ENCODE results near the gene DOCK8. TPM values are rescaled to one million over a fixed set of nuclear protein-coding genes. Genes with fewer than 3 reads are reported as not detected.

DOCK8 gene
- total and polyA plus RNA-seq, 2 of the 13 experiments (the other 11 are each of a cell fraction or from before 2014, with no cell fraction given): 0.28 to 0.38 TPM

DNA sequence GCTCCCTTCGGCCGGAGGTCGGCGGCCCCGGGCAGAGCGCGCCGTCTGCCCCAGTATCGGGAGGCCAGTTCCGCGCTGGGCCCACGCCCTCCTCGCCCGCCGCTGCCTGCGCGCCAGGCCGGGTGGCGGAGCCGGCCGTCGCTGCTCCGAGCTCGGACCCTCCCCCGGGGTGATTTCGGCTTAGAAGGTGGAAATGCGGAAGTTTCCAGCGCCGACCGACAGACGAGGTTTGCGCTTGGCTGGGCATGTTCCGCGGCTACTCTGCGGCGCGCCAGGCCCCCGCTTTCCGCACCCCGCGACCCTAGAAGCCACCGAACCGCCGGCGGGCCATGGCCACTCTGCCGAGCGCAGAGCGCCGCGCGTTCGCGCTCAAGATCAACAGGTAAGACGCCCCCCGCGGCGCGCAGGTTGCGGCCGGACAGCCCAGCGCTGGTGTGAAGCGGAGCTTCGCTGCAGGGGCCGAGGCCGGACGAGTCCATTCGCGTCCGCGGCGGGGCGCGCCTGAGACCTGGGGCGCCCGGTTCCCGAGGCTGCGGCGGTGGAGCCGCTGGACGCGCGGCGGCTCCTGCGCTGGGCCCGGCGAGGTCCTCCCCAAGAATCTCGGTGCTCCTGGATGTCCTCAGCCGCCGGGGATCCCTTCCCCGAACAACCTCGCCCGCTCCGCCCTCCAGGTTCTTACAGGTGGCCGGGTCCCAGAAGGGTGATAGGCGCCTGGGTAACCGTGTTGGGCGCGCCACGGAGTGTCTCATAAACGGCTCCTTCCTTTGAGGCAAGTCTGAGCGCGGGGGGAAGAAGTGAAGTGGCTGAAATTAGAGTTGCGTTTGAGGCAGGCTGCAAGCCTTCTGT, at the start of gene DOCK8 (continued):
- TF ChIP-seq RBM22 (optimal IDR thresholded peaks at IDR 0.05; ENCODE audit: low read length) (no peak), PAWR (CRISPR knock-in tag; IDR thresholded peaks at IDR 0.05; ENCODE audit: borderline replicate concordance) (no peak), AGO2 (optimal IDR thresholded peaks at IDR 0.05; ENCODE audit: low read depth, low read length) (no peak), ZSCAN31 (CRISPR knock-in tag; IDR thresholded peaks at IDR 0.05; ENCODE audit: low read depth) (0 out of 2 replicates have a peak, but pooled peaks have one; percentile 52), ZNF547 (CRISPR knock-in tag; IDR thresholded peaks at IDR 0.05) (peak; percentile 78), PTBP1 (IDR thresholded peaks at IDR 0.05; ENCODE audit: low read depth, low read length, poor library complexity, severe bottlenecking) (no peak), ZBTB7B (CRISPR knock-in tag; IDR thresholded peaks at IDR 0.05) (0 out of 2 replicates have a peak, but pooled peaks have one; percentile 46), ZFP36L2 (CRISPR knock-in tag; IDR thresholded peaks at IDR 0.05) (no peak), ZNF20 (CRISPR knock-in tag; IDR thresholded peaks at IDR 0.05) (no peak), CBX1 (IDR thresholded peaks at IDR 0.05; ENCODE audit: low read depth) (no peak), MAF1 (CRISPR knock-in tag; IDR thresholded peaks at IDR 0.05; ENCODE audit: borderline replicate concordance) (no peak), KMT2B (CRISPR knock-in tag; IDR thresholded peaks at IDR 0.05) (no peak), CHD2 (IDR thresholded peaks at IDR 0.05; ENCODE audit: low read depth, low read length) (no peak), ZNF768 (CRISPR knock-in tag; IDR thresholded peaks at IDR 0.05) (peak; percentile 32; the same call in 1 of the 2 replicates), ATAD3A (CRISPR knock-in tag; IDR thresholded peaks at IDR 0.05) (no peak), ELF4 (CRISPR knock-in tag; IDR thresholded peaks at IDR 0.05; ENCODE audit: borderline replicate concordance) (no peak), RFX5 (IDR thresholded peaks at IDR 0.05; ENCODE audit: low read depth, low read length) (no peak), ZNF354B (CRISPR knock-in tag; IDR thresholded peaks at IDR 0.05) (no peak), GATA4 (IDR thresholded peaks at IDR 0.05; ENCODE audit: borderline replicate concordance, low read depth) (no peak), LCORL (IDR thresholded peaks at IDR 0.05) (no peak), LCORL (CRISPR knock-in tag; IDR thresholded peaks at IDR 0.05) (no peak)
- TF ChIP-seq, protein P1, sequence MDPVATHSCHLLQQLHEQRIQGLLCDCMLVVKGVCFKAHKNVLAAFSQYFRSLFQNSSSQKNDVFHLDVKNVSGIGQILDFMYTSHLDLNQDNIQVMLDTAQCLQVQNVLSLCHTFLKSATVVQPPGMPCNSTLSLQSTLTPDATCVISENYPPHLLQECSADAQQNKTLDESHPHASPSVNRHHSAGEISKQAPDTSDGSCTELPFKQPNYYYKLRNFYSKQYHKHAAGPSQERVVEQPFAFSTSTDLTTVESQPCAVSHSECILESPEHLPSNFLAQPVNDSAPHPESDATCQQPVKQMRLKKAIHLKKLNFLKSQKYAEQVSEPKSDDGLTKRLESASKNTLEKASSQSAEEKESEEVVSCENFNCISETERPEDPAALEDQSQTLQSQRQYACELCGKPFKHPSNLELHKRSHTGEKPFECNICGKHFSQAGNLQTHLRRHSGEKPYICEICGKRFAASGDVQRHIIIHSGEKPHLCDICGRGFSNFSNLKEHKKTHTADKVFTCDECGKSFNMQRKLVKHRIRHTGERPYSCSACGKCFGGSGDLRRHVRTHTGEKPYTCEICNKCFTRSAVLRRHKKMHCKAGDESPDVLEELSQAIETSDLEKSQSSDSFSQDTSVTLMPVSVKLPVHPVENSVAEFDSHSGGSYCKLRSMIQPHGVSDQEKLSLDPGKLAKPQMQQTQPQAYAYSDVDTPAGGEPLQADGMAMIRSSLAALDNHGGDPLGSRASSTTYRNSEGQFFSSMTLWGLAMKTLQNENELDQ (CRISPR knock-in tag; IDR thresholded peaks at IDR 0.05; ENCODE audit: borderline replicate concordance): no peak
- TF ChIP-seq, protein P2, sequence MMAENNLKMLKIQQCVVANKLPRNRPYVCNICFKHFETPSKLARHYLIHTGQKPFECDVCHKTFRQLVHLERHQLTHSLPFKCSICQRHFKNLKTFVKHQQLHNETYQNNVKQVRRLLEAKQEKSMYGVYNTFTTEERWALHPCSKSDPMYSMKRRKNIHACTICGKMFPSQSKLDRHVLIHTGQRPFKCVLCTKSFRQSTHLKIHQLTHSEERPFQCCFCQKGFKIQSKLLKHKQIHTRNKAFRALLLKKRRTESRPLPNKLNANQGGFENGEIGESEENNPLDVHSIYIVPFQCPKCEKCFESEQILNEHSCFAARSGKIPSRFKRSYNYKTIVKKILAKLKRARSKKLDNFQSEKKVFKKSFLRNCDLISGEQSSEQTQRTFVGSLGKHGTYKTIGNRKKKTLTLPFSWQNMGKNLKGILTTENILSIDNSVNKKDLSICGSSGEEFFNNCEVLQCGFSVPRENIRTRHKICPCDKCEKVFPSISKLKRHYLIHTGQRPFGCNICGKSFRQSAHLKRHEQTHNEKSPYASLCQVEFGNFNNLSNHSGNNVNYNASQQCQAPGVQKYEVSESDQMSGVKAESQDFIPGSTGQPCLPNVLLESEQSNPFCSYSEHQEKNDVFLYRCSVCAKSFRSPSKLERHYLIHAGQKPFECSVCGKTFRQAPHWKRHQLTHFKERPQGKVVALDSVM (CRISPR knock-in tag; IDR thresholded peaks at IDR 0.05): peak; percentile 56
- TF ChIP-seq, protein P3, sequence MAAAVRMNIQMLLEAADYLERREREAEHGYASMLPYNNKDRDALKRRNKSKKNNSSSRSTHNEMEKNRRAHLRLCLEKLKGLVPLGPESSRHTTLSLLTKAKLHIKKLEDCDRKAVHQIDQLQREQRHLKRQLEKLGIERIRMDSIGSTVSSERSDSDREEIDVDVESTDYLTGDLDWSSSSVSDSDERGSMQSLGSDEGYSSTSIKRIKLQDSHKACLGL (CRISPR knock-in tag; IDR thresholded peaks at IDR 0.05): no peak
- TF ChIP-seq, protein P4, sequence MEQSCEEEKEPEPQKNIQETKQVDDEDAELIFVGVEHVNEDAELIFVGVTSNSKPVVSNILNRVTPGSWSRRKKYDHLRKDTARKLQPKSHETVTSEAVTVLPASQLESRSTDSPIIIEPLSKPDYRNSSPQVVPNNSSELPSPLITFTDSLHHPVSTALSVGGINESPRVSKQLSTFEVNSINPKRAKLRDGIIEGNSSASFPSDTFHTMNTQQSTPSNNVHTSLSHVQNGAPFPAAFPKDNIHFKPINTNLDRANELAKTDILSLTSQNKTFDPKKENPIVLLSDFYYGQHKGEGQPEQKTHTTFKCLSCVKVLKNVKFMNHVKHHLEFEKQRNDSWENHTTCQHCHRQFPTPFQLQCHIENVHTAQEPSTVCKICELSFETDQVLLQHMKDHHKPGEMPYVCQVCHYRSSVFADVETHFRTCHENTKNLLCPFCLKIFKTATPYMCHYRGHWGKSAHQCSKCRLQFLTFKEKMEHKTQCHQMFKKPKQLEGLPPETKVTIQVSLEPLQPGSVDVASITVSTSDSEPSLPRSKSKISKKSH (CRISPR knock-in tag; IDR thresholded peaks at IDR 0.05; ENCODE audit: borderline replicate concordance): no peak
